Mesenchymal stem cell (in vitro differentiated cells and primary cell): ENCODE data around the gene CHMP4A.

Experiments
- DNase-seq: peaks from one replicate; pipeline ENCODE4 v3.0.0-alpha.2; 2013
- H2AFZ ChIP-seq: one replicate; pipeline ENCODE4 v1.6.1; 2013; ENCODE audit warnings: low read depth, mild to moderate bottlenecking, control low read depth, inconsistent platforms, low read length, moderate library complexity
- H2AK5ac ChIP-seq: 2 replicates; pipeline ENCODE4 v1.6.1; 2013; ENCODE audit warnings: low read length, moderate library complexity, mild to moderate bottlenecking, inconsistent platforms; ENCODE audit not compliant: severe bottlenecking
- H2BK120ac ChIP-seq: one replicate; pipeline ENCODE4 v1.6.1; 2013; ENCODE audit warnings: low read depth, mild to moderate bottlenecking, inconsistent platforms, low read length, moderate library complexity
- H2BK12ac ChIP-seq, 2 experiments: one replicate each; pipeline ENCODE4 v1.6.1; 2013; ENCODE audit warnings: inconsistent platforms in 2 of 2, low read length in 2 of 2, mild to moderate bottlenecking in 2 of 2, moderate library complexity in 2 of 2, control low read depth in 1 of 2
- H2BK15ac ChIP-seq: one replicate; pipeline ENCODE4 v1.6.1; 2013; ENCODE audit warnings: mild to moderate bottlenecking, low read depth, inconsistent platforms; ENCODE audit not compliant: poor library complexity, severe bottlenecking
- H2BK5ac ChIP-seq: 2 replicates; pipeline ENCODE4 v1.6.1; 2013; ENCODE audit warnings: low read depth, mild to moderate bottlenecking, low read length, control low read depth, inconsistent platforms; ENCODE audit not compliant: poor library complexity, severe bottlenecking
- H3K14ac ChIP-seq, 2 experiments: one replicate each; pipeline ENCODE4 v1.6.1; 2013; ENCODE audit warnings: inconsistent platforms in 2 of 2, low read length in 2 of 2, control low read depth in 1 of 2, mild to moderate bottlenecking in 1 of 2, moderate library complexity in 1 of 2
- H3K18ac ChIP-seq, 2 experiments: one replicate each; pipeline ENCODE4 v1.6.1; 2013; ENCODE audit warnings: inconsistent platforms in 2 of 2, low read length in 2 of 2, control low read depth in 1 of 2, low read depth in 1 of 2, mild to moderate bottlenecking in 1 of 2
- H3K23ac ChIP-seq, 2 experiments: one replicate each; pipeline ENCODE4 v1.6.1; 2013; ENCODE audit warnings: inconsistent platforms in 2 of 2, low read length in 2 of 2, mild to moderate bottlenecking in 2 of 2, moderate library complexity in 2 of 2, control low read depth in 1 of 2
- H3K27ac ChIP-seq: 2 replicates; pipeline ENCODE4 v1.5.1; 2013; ENCODE audit warnings: mild to moderate bottlenecking, moderate library complexity, low read length, control low read depth, inconsistent platforms; ENCODE audit not compliant: poor library complexity, severe bottlenecking
- H3K27me3 ChIP-seq, 2 experiments: 2 replicates each; pipeline versions ENCODE4 v1.6.1 to v1.7.0; 2013; ENCODE audit warnings: low read length in 2 of 2, mild to moderate bottlenecking in 2 of 2, moderate library complexity in 2 of 2, control low read depth in 1 of 2, inconsistent platforms in 1 of 2; ENCODE audit not compliant: control insufficient read depth in 1 of 2, insufficient read depth in 1 of 2
- H3K36me3 ChIP-seq, 2 experiments: 2 replicates each; pipeline versions ENCODE4 v1.6.1 to v1.7.0; 2013; ENCODE audit warnings: low read length in 2 of 2, control low read depth in 1 of 2, inconsistent platforms in 1 of 2, low read depth in 1 of 2, mild to moderate bottlenecking in 1 of 2; ENCODE audit not compliant: insufficient read depth in 2 of 2, control insufficient read depth in 1 of 2
- H3K4ac ChIP-seq, 2 experiments: one replicate each; pipeline ENCODE4 v1.6.1; 2013; ENCODE audit warnings: inconsistent platforms in 2 of 2, low read length in 2 of 2, mild to moderate bottlenecking in 2 of 2, moderate library complexity in 2 of 2, control low read depth in 1 of 2, low read depth in 1 of 2
- H3K4me1 ChIP-seq: 2 replicates; pipeline ENCODE4 v1.6.1; 2013; ENCODE audit warnings: low read depth, low read length, control low read depth; ENCODE audit not compliant: control insufficient read depth, insufficient read depth
- H3K4me2 ChIP-seq: 2 replicates; pipeline ENCODE4 v1.6.1; 2013; ENCODE audit warnings: low read length, mild to moderate bottlenecking, inconsistent platforms; ENCODE audit not compliant: poor library complexity, severe bottlenecking
- H3K4me3 ChIP-seq, 2 experiments: 2 replicates each; pipeline versions ENCODE4 v1.5.1 to v1.7.0; 2013; ENCODE audit warnings: low read length in 2 of 2, mild to moderate bottlenecking in 2 of 2, control low read depth in 1 of 2, low read depth in 1 of 2; ENCODE audit not compliant: insufficient read depth in 1 of 2
- H3K79me1 ChIP-seq: replicated peaks from 2 replicates; pipeline ENCODE4 v1.6.1; 2013; ENCODE audit warnings: mild to moderate bottlenecking, control low read depth, low read length, inconsistent platforms; ENCODE audit not compliant: poor library complexity, severe bottlenecking
- H3K9ac ChIP-seq: 2 replicates; pipeline ENCODE4 v1.7.0; 2013; ENCODE audit warnings: mild to moderate bottlenecking, low read length, moderate library complexity
- H3K9me3 ChIP-seq: 2 replicates; pipeline ENCODE4 v1.7.0; 2013; ENCODE audit warnings: mild to moderate bottlenecking, low read length; ENCODE audit not compliant: control insufficient read depth
- H4K8ac ChIP-seq: one replicate; pipeline ENCODE4 v1.6.1; 2013; ENCODE audit warnings: inconsistent platforms, mild to moderate bottlenecking, low read length, moderate library complexity
- H4K91ac ChIP-seq: one replicate; pipeline ENCODE4 v1.6.1; 2013; ENCODE audit warnings: mild to moderate bottlenecking, low read length, inconsistent platforms
- WGBS: methylation state at CpG from one replicate; pipeline ENCODE4 v1.1.7; 2013; ENCODE audit warnings: mixed read lengths; 5-methylcytosine and 5-hydroxymethylcytosine counted together

CHMP4A gene

DNA sequence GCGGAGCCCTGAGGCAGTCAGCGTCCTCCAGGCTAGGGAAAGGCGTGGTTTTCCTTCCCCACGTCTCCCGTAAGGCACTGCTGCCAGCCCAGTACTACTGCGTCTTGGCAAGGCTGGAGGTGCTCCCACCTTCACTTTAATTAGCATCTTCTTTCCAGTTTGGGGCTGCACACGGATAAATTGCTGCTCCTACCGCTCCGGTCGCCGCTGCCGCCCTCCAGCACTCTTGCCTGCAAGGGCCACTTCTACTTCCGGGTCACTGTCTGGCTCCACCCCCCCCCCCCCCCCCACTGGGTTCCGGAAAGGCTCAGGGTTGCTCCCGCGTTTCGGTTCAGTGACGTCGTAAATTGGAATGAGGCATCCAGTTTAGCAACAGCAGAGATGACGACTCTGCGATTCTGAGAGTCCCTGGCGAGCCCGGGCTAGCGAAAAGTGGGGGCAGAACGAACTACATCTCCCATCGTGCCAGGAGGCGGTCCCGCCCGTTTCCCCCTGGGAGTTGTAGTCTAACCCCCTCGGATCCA lies 18.9 kb upstream of the CHMP4A start, which contains the start of gene NEDD8:
Gene NEDD8 (minus strand): TSS at position 247 of the 524 bp plus-strand sequence. CDS start 100 bp downstream, at position 147.
- Histone ChIP-seq H3K18ac (peak within 1 kb of the TSS; percentile 96), H2AFZ (peak within 1 kb of the TSS; percentile 74), H2AK5ac (peak within 1 kb of the TSS; percentile 58), H3K27me3 (no peaks in the 10 kb centered on the region), H4K91ac (peak within 1 kb of the TSS; percentile 89), H2BK5ac (peak within 1 kb of the TSS; percentile 80), H3K23ac (peak within 1 kb of the TSS in 1 of 2 experiments; percentile 37), H3K14ac (peak within 1 kb of the TSS in 1 of 2 experiments; percentile 85), H3K79me1 (peaks cover 21% of the 10 kb centered on the region), H3K4me2 (peak within 1 kb of the TSS; percentile 75), H2BK15ac (peak within 1 kb of the TSS; percentile 90), H3K9me3 (no peaks in the 10 kb centered on the region), H3K9ac (peak within 1 kb of the TSS; percentile 98), H4K8ac (peak within 1 kb of the TSS; percentile 93), H3K4ac (peak within 1 kb of the TSS; percentile 95 to 97), H3K27ac (peak within 1 kb of the TSS; percentile 99), H3K4me3 (peak within 1 kb of the TSS; percentile 83 to 99), H3K4me1 (peaks cover 9% of the 10 kb centered on the region), H2BK12ac (peak within 1 kb of the TSS; percentile 1 to 32), H3K36me3 (peaks cover 21 to 51% of the 10 kb centered on the region in 2 experiments), H2BK120ac (peak within 1 kb of the TSS; percentile 77)
- DNase-seq, result peak; percentile 99
- under 1% methylated on average over 29 of the region's 30 CpGs for WGBS

DNA sequence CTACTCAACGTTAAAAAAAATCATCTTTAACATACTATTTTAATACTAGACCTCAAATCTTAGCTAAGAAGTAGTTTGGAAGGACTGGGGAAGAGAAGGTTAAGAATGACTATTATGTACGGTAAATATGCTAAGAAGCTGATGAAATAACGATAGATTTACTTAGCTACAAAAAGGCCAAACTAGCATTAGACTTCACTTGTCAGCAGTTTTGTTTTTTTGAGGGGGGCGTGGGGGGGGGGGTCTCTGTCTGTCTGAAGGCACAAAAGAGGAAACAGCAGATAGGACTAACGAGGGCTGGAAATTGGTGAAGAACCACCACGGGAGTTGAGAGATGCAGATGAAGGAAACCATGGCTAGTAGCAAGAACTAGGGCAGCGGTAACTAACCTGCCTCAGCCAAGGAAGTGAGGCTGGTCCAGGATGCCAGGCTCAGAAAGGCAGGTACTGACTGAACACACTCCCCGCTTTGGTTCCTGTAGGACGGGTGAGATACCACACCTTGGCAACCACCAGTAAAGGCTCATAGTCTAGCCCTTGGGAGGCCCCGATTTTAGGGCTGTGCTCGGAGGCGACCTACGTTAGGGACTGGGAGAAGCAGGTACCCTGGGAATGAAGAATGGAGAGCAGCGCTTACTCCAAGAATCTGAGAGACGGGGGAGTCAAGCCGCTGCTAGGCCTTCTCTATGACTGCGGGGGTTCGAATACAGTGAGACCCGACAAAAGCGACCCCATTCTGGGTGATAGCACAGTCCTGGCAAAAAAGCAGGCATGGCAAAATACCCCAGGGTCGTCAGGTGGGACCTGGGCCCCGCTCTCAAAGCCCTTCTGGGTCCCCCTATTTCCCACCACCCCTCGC lies 18.2 kb upstream of the CHMP4A start:
- H3K4me1 ChIP-seq, result peaks cover 9% of the 10 kb centered on the region

DNA sequence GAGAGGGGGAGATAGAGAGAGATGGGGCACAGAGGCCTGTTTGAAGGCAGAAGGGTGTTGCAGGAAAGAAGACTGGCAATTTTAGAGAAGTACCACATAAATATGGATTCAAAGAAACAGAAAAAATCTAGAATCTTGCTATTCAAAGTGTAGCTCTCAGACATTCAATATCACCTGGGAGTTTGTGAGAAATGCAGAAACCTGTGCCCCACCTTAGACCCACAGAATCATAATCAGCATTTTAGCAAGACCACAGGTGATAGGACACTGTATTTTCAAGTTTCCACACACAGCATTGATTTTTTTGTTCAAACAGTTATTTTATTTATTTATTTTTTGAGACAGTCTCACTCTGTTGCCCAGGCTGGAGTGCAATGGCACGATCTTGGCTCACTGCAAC lies 15.6 kb upstream of the CHMP4A start:
- WGBS, result 55% methylated on average over 1 of the region's 1 CpG
- Histone ChIP-seq H2BK15ac (no peak overlapping the region), H3K9ac (no peak overlapping the region), H2BK12ac (no peak overlapping the region), H4K91ac (no peak overlapping the region), H3K4ac (no peak overlapping the region), H3K4me1 (peaks cover 14% of the 10 kb centered on the region), H3K4me3 (no peak overlapping the region), H3K18ac (no peak overlapping the region), H3K4me2 (no peak overlapping the region), H3K27ac (no peak overlapping the region), H3K9me3 (no peaks in the 10 kb centered on the region), H3K27me3 (no peaks in the 10 kb centered on the region), H2BK120ac (no peak overlapping the region), H3K36me3 (peaks cover 9 to 38% of the 10 kb centered on the region in 2 experiments), H3K14ac (no peak overlapping the region), H4K8ac (no peak overlapping the region), H2AFZ (no peak overlapping the region), H2BK5ac (no peak overlapping the region), H3K23ac (no peak overlapping the region), H2AK5ac (no peak overlapping the region), H3K79me1 (peaks cover 5% of the 10 kb centered on the region)
- no peak for DNase-seq

More for the DNA sequence above, 18.2 kb upstream of the CHMP4A start:
- Histone ChIP-seq H3K14ac (no peak overlapping the region), H3K18ac (peak overlapping the region; percentile 16 to 84), H3K9ac (peak overlapping the region; percentile 98), H2BK12ac (no peak overlapping the region), H3K4ac (peak overlapping the region in 1 of 2 experiments; percentile 81), H2BK120ac (no peak overlapping the region), H2BK5ac (no peak overlapping the region), H4K8ac (peak overlapping the region; percentile 81), H3K9me3 (no peaks in the 10 kb centered on the region), H3K36me3 (peaks cover 14 to 51% of the 10 kb centered on the region in 2 experiments), H3K4me2 (peak overlapping the region; percentile 75), H2AFZ (peak overlapping the region; percentile 18), H3K27me3 (no peaks in the 10 kb centered on the region), H3K4me3 (peak overlapping the region; percentile 83 to 99), H3K27ac (peak overlapping the region; percentile 99), H3K79me1 (peaks cover 14% of the 10 kb centered on the region), H3K23ac (no peak overlapping the region), H2AK5ac (peak overlapping the region; percentile 13), H2BK15ac (no peak overlapping the region), H4K91ac (peak overlapping the region; percentile 89)
- no peak for DNase-seq
- 22% methylated on average over 22 of the region's 23 CpGs for WGBS

DNA sequence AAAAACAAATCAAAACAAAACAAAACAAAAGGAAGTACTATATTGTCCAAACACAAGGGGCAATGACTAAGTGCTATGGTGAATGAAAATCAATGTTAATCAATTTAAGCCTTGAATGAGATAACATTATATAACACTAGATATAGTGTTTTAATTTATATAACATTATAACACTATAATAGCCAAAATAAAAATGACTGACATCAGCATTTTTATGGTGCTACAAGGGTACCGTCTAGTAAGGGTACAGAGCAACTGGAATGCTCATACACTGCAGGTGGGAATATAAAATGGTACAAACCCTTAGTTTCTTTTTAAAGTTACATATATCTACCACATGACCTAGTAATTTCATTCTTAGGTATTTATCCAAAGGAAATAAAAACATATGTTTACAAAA lies 13.2 kb upstream of the CHMP4A start:
- Histone ChIP-seq H3K14ac (no peak overlapping the region), H2BK15ac (no peak overlapping the region)

More for the DNA sequence above, 13.2 kb upstream of the CHMP4A start:
- Histone ChIP-seq H3K18ac (no peak overlapping the region), H3K23ac (no peak overlapping the region), H3K27ac (no peak overlapping the region), H3K4me2 (no peak overlapping the region), H2AK5ac (no peak overlapping the region), H3K4me1 (peaks cover 8% of the 10 kb centered on the region), H4K91ac (no peak overlapping the region), H4K8ac (no peak overlapping the region), H2AFZ (no peak overlapping the region), H2BK5ac (no peak overlapping the region), H3K79me1 (peaks cover 3% of the 10 kb centered on the region), H3K9me3 (no peaks in the 10 kb centered on the region), H3K4ac (no peak overlapping the region), H3K36me3 (peaks cover 9 to 38% of the 10 kb centered on the region in 2 experiments), H3K27me3 (no peaks in the 10 kb centered on the region), H2BK12ac (no peak overlapping the region), H2BK120ac (no peak overlapping the region), H3K9ac (no peak overlapping the region), H3K4me3 (no peak overlapping the region)
- DNase-seq, result no peak
- no CpG with 5 or more reads among the region's 1 CpG for WGBS
